Testis (tissue), 3 donors: ENCODE measurements around the gene SPA17. TPM values are rescaled to one million over a fixed set of nuclear protein-coding genes. Genes with fewer than 3 reads are reported as not detected.

Source experiments
- DNase-seq: peaks from one replicate; pipeline ENCODE4 v3.0.0-alpha.2; 2019
- H3K27ac ChIP-seq, 2 donors: fragments of 200-600 bp; sonication (generic); one replicate each; pipeline ENCODE4 v1.5.1; 2019
- H3K27me3 ChIP-seq: fragments of 200-600 bp; sonication (generic); one replicate; pipeline ENCODE4 v1.5.1; 2019
- H3K36me3 ChIP-seq: fragments of 200-600 bp; sonication (generic); one replicate; pipeline ENCODE4 v1.5.1; 2017; ENCODE audit warnings: low read depth; ENCODE audit errors: missing control alignments
- H3K4me1 ChIP-seq: fragments of 200-600 bp; sonication (generic); one replicate; pipeline ENCODE4 v1.5.1; 2019
- H3K4me3 ChIP-seq, 2 donors: fragments of 200-600 bp; sonication (generic); one replicate each; pipeline ENCODE4 v1.5.1; 2017 to 2019
- H3K9me3 ChIP-seq: fragments of 200-600 bp; sonication (generic); one replicate; pipeline ENCODE4 v1.5.1; 2017
- CTCF ChIP-seq, 3 experiments: fragments of 450-650 bp in 2 of 3; fragments of 200-600 bp in 1 of 3; sonication (generic) in 1 of 3; IDR thresholded peaks; one replicate each; pipeline ENCODE4 v1.5.1; 2016 to 2019; ENCODE audit warnings: antibody characterized with exemption in 3 of 3, mild to moderate bottlenecking in 2 of 3, moderate library complexity in 1 of 3
- POLR2A ChIP-seq: fragments of 450-650 bp; IDR thresholded peaks from one replicate; pipeline ENCODE4 v1.6.1; 2017; ENCODE audit warnings: antibody characterized with exemption, mild to moderate bottlenecking, moderate library complexity
- WGBS, 2 donors: methylation state at CpG; one replicate each; pipeline ENCODE4 v1.1.5; 2018; 5-methylcytosine and 5-hydroxymethylcytosine counted together
- intact Hi-C: fragments of 100-400 bp; cut with DNase I; formaldehyde crosslinking; loops from one replicate; pipeline ENCODE4 v1.15.1; 2023; ENCODE audit warnings: low total_unique reads
- polyA plus RNA-seq: library from polyadenylated mRNA; stranded (reverse); fragments of 350-450 nt; fragmentation: Illumina TruSeq; extraction: RNeasy Lipid Tissue Mini Kit (QIAGEN cat#74804); gene quantifications from one replicate; pipeline ENCODE4 v1.2.3, GENCODE V29; 2014; ENCODE audit warnings: low read depth, low replicate concordance; ENCODE audit not compliant: insufficient read depth
- total RNA-seq, 2 donors: library from RNA; depleted of rRNA; stranded (reverse); fragments of >200 nt; gene quantifications; one replicate each; pipeline ENCODE4 v1.2.3, GENCODE V29; 2016

The SPA17 gene
- total and polyA plus RNA-seq, 3 donors from 2014 or later: 97.5 to 405 (median 170) TPM

DNA sequence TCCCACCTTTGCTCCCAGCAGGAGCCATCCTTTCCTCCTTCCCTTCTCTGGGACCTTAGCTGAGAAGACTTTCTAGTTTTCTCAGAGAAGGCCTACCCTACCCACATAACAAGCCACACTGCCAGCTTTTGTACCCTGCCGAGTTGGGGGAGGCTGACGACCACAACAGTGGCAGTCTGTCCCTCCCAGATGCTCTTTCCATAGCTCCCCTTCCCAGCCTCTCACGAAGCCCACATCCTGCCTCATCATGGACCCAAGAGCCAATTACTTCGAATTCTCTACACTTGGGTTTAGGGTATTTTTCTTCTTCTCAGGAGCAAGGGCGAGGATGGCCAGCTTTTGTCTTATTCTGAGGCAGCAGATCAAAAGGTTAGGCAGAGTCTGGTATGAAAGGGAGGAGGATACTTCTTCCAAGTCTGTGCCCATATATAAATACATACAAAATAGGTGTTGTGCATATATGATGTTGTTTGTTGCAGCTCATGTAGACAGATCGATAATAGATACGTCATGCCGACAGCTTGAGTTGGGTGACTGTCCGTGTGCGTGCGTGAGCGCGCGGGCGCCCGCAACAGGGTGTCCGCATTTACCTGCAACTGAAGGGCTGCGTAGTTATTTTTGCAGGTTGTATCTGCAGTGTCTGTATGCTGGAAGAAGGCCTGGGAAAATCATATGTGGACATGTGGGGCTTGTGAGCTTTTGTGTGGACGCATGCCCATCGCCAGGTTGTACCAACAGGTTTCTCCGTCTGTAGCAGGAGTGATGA lies 65.2 kb downstream of the SPA17 start:
- Histone ChIP-seq H3K27me3 (no peaks in the 10 kb centered on the region), H3K4me3 (peak overlapping the region; percentile 50 to 73), H3K9me3 (no peaks in the 10 kb centered on the region), H3K4me1 (peaks cover 4% of the 10 kb centered on the region), H3K36me3 (no peaks in the 10 kb centered on the region), H3K27ac (no peak overlapping the region)
- 43 to 54% methylated on average over 21 of the region's 21 CpGs for WGBS, 2 donors
- intact Hi-C loops: no loop called here
- TF ChIP-seq POLR2A: no peak
- no peak for TF ChIP-seq CTCF (IDR thresholded peaks at IDR 0.05)
- DNase-seq: no peak

- intact Hi-C loops: no loop called here
- TF ChIP-seq POLR2A (no peak), CTCF (IDR thresholded peaks at IDR 0.05) (no peak)
- no peaks in the 10 kb centered on the region for H3K36me3 ChIP-seq
- peaks cover 4% of the 10 kb centered on the region for H3K4me1 ChIP-seq
- H3K9me3 ChIP-seq: no peaks in the 10 kb centered on the region
- peak within 1 kb of the TSS; percentile 50 to 73 for H3K4me3 ChIP-seq
- WGBS, 2 donors: 0 to 1% methylated on average over 21 to 59 of the region's 59 CpGs
- no peak within 1 kb of the TSS for H3K27ac ChIP-seq
- no peaks in the 10 kb centered on the region for H3K27me3 ChIP-seq
- peak; percentile 96 for DNase-seq
These were observed 66.0 kb downstream of the SPA17 start, which contains the start of gene NRGN for GRCh38 chr11:124739479-124740276. TSS of gene NRGN (plus strand) at chr11:124739942. CDS start at chr11:124740085, 143 bp downstream.

- no peaks in the 10 kb centered on the region for H3K27me3 ChIP-seq
- no peak for DNase-seq
- intact Hi-C loops: no loop called here
- no peaks in the 10 kb centered on the region for H3K36me3 ChIP-seq
- no peaks in the 10 kb centered on the region for H3K9me3 ChIP-seq
- no peak overlapping the region for H3K27ac ChIP-seq
- WGBS, 2 donors: 2 to 3% methylated on average over 15 to 37 of the region's 37 CpGs
- peaks cover 4% of the 10 kb centered on the region for H3K4me1 ChIP-seq
- TF ChIP-seq CTCF (IDR thresholded peaks at IDR 0.05) (peak; percentile 26 to 45 (median 38)), POLR2A (no peak)
- peak overlapping the region; percentile 50 to 73 for H3K4me3 ChIP-seq
These were observed 66.7 kb downstream of the SPA17 start for GRCh38 chr11:124740277-124740882.

GRCh38 chr11:124742555-124742954 lies 68.9 kb downstream of the SPA17 start:
- Histone ChIP-seq H3K36me3 (no peaks in the 10 kb centered on the region), H3K27me3 (no peaks in the 10 kb centered on the region), H3K4me3 (no peak overlapping the region), H3K27ac (no peak overlapping the region), H3K9me3 (no peaks in the 10 kb centered on the region), H3K4me1 (peaks cover 11% of the 10 kb centered on the region)
- no peak for DNase-seq
- intact Hi-C loops: no loop called here
- 77 to 88% methylated on average over 2 of the region's 2 CpGs for WGBS, 2 donors
- TF ChIP-seq POLR2A (no peak), CTCF (IDR thresholded peaks at IDR 0.05) (no peak)
